ENCODE results near the gene PLEKHO1.

Gene PLEKHO1

GRCh38 chr1:150150133-150151021 is 661 bp downstream of the PLEKHO1 start:
- no peak for DNase-seq (ENCODE audit: low read depth)

GRCh38 chr1:150151291-150152181 is 1.8 kb downstream of the PLEKHO1 start:
- peak; percentile 37 for DNase-seq (ENCODE audit: low read depth)

- DNase-seq (ENCODE audit: low read depth): no peak
These were observed 2.4 kb downstream of the PLEKHO1 start for GRCh38 chr1:150152182-150152536.

GRCh38 chr1:150152772-150153456 is 3.2 kb downstream of the PLEKHO1 start:
- no peak for DNase-seq (ENCODE audit: low read depth)

GRCh38 chr1:150154143-150154542 is 4.4 kb downstream of the PLEKHO1 start:
- no peak for DNase-seq (ENCODE audit: low read depth)

GRCh38 chr1:150155413-150156071 is 5.8 kb downstream of the PLEKHO1 start:
- DNase-seq (ENCODE audit: low read depth): no peak

- no peak for DNase-seq (ENCODE audit: low read depth)
These were observed 7.3 kb downstream of the PLEKHO1 start for GRCh38 chr1:150156868-150157603.

GRCh38 chr1:150159550-150159949 is 9.8 kb downstream of the PLEKHO1 start:
- no peak for DNase-seq (ENCODE audit: low read depth)

GRCh38 chr1:150160964-150161621 is 11.4 kb downstream of the PLEKHO1 start:
- no peak for DNase-seq (ENCODE audit: low read depth)

GRCh38 chr1:150161747-150162581 is 12.2 kb downstream of the PLEKHO1 start:
- no peak for DNase-seq (ENCODE audit: low read depth)

- DNase-seq (ENCODE audit: low read depth): no peak
These were observed 12.8 kb downstream of the PLEKHO1 start for GRCh38 chr1:150162582-150162861.

- no peak for DNase-seq (ENCODE audit: low read depth)
These were observed 13.4 kb downstream of the PLEKHO1 start for GRCh38 chr1:150162862-150163706.

GRCh38 chr1:150164224-150164623 is 14.5 kb downstream of the PLEKHO1 start:
- no peak for DNase-seq (ENCODE audit: low read depth)

GRCh38 chr1:150164779-150165178 is 15.1 kb downstream of the PLEKHO1 start:
- no peak for DNase-seq (ENCODE audit: low read depth)

GRCh38 chr1:150165622-150166612 is 16.2 kb downstream of the PLEKHO1 start:
- peak; percentile 37 for DNase-seq (ENCODE audit: low read depth)

- DNase-seq (ENCODE audit: low read depth): peak; percentile 38
These were observed 19.4 kb downstream of the PLEKHO1 start for GRCh38 chr1:150168960-150169601.

GRCh38 chr1:150171801-150172200 is 22.1 kb downstream of the PLEKHO1 start:
- DNase-seq (ENCODE audit: low read depth): no peak
